ENCODE measurements around the gene HS1BP3. TPM values are rescaled to one million over a fixed set of nuclear protein-coding genes. Genes with fewer than 3 reads are reported as not detected.

The HS1BP3 gene
- total RNA-seq, 2 experiments from 2014 or later, result 10.1 to 10.4 TPM

- Mint-ChIP-seq H3K4me3 (no peak overlapping the region), H3K36me3 (no peaks in the 10 kb centered on the region), H3K4me1 (ENCODE audit: low read depth) (peaks cover 5% of the 10 kb centered on the region), H3K27me3 (no peaks in the 10 kb centered on the region), H3K27ac (peak overlapping the region; percentile 79), H3K9me3 (no peaks in the 10 kb centered on the region)
- ChIA-PET CTCF (interaction anchor here (0.6 to 2.1 kb wide), 3 partner anchors 144 to 152 kb away, joined by 3 to 7 read pairs (median 4); partner anchors contain the start of gene RHOB), POLR2A (interaction anchor here (0.9 to 1.0 kb wide), 2 partner anchors 19 to 149 kb away, joined by 3 to 5 read pairs; partner anchors contain the start of gene RHOB)
- intact Hi-C loops (cut with micrococcal nuclease), result loop anchor here (1.0 kb wide), 1 partner anchor 19 kb away; no protein-coding TSS in a partner anchor
- DNase-seq, result peak; percentile 40
Measured at GRCh38 chr2:20595439-20596192, 55.3 kb downstream of the HS1BP3 start.

- peaks cover 5% of the 10 kb centered on the region for H3K4me1 Mint-ChIP-seq (ENCODE audit: low read depth)
- no peaks in the 10 kb centered on the region for H3K9me3 Mint-ChIP-seq
- DNase-seq, result no peak
- intact Hi-C loops (cut with micrococcal nuclease), result no loop called here
- ChIA-PET POLR2A (interaction anchor here (1.0 kb wide), 1 partner anchor 19 kb away, joined by 3 read pairs; no protein-coding TSS in a partner anchor), CTCF (no interaction called here)
- no peaks in the 10 kb centered on the region for H3K27me3 Mint-ChIP-seq
- H3K36me3 Mint-ChIP-seq, result no peaks in the 10 kb centered on the region
- no peak overlapping the region for H3K4me3 Mint-ChIP-seq
- no peak overlapping the region for H3K27ac Mint-ChIP-seq
Measured at GRCh38 chr2:20594957-20595356, 55.9 kb downstream of the HS1BP3 start.

GRCh38 chr2:20594048-20594750 lies 56.7 kb downstream of the HS1BP3 start:
- ChIA-PET POLR2A (no interaction called here), CTCF (interaction anchor here (0.6 kb wide), 1 partner anchor 150 kb away, joined by 3 read pairs; no protein-coding TSS in a partner anchor)
- H3K4me3 Mint-ChIP-seq, result no peak overlapping the region
- H3K27ac Mint-ChIP-seq, result no peak overlapping the region
- no peaks in the 10 kb centered on the region for H3K9me3 Mint-ChIP-seq
- DNase-seq, result no peak
- peaks cover 5% of the 10 kb centered on the region for H3K4me1 Mint-ChIP-seq (ENCODE audit: low read depth)
- H3K27me3 Mint-ChIP-seq, result no peaks in the 10 kb centered on the region
- H3K36me3 Mint-ChIP-seq, result no peaks in the 10 kb centered on the region
- intact Hi-C loops (cut with micrococcal nuclease), result no loop called here

GRCh38 chr2:20593072-20594034 lies 57.5 kb downstream of the HS1BP3 start:
- CTCF ChIA-PET, result interaction anchor here (0.6 kb wide), 1 partner anchor 149 kb away, joined by 3 read pairs; no protein-coding TSS in a partner anchor
- Mint-ChIP-seq H3K4me1 (ENCODE audit: low read depth) (peaks cover 5% of the 10 kb centered on the region), H3K36me3 (no peaks in the 10 kb centered on the region), H3K27ac (no peak overlapping the region), H3K4me3 (no peak overlapping the region), H3K27me3 (no peaks in the 10 kb centered on the region), H3K9me3 (no peaks in the 10 kb centered on the region)
- DNase-seq, result no peak
- intact Hi-C loops (cut with micrococcal nuclease), result no loop called here
- POLR2A ChIA-PET, result no interaction called here

- H3K36me3 Mint-ChIP-seq, result no peaks in the 10 kb centered on the region
Measured at GRCh38 chr2:20592106-20593071, 58.5 kb downstream of the HS1BP3 start.

GRCh38 chr2:20590704-20591515 lies 60.0 kb downstream of the HS1BP3 start:
- H3K4me3 Mint-ChIP-seq, result no peak overlapping the region
- intact Hi-C loops (cut with micrococcal nuclease), result no loop called here
- ChIA-PET POLR2A (no interaction called here), CTCF (no interaction called here)
- no peaks in the 10 kb centered on the region for H3K36me3 Mint-ChIP-seq
- peaks cover 5% of the 10 kb centered on the region for H3K4me1 Mint-ChIP-seq (ENCODE audit: low read depth)
- H3K27me3 Mint-ChIP-seq, result no peaks in the 10 kb centered on the region
- no peaks in the 10 kb centered on the region for H3K9me3 Mint-ChIP-seq
- DNase-seq, result no peak
- no peak overlapping the region for H3K27ac Mint-ChIP-seq

More at GRCh38 chr2:20592106-20593071, 58.5 kb downstream of the HS1BP3 start:
- H3K9me3 Mint-ChIP-seq, result no peaks in the 10 kb centered on the region
- ChIA-PET CTCF (no interaction called here), POLR2A (no interaction called here)
- H3K27me3 Mint-ChIP-seq, result no peaks in the 10 kb centered on the region
- H3K27ac Mint-ChIP-seq, result no peak overlapping the region
- no peak overlapping the region for H3K4me3 Mint-ChIP-seq
- H3K4me1 Mint-ChIP-seq (ENCODE audit: low read depth), result peaks cover 5% of the 10 kb centered on the region
- no peak for DNase-seq
- intact Hi-C loops (cut with micrococcal nuclease), result no loop called here

- H3K4me1 Mint-ChIP-seq (ENCODE audit: low read depth), result no peaks in the 10 kb centered on the region
- H3K27ac Mint-ChIP-seq, result no peak overlapping the region
- POLR2A ChIA-PET, result no interaction called here
- H3K4me3 Mint-ChIP-seq, result no peak overlapping the region
- H3K9me3 Mint-ChIP-seq, result no peaks in the 10 kb centered on the region
- no peaks in the 10 kb centered on the region for H3K36me3 Mint-ChIP-seq
- CTCF ChIA-PET, result interaction anchor here (0.5 kb wide), 1 partner anchor 146 kb away, joined by 3 read pairs; no protein-coding TSS in a partner anchor
- intact Hi-C loops (cut with micrococcal nuclease), result no loop called here
- DNase-seq, result no peak
- H3K27me3 Mint-ChIP-seq, result no peaks in the 10 kb centered on the region
Measured at GRCh38 chr2:20589975-20590703, 60.8 kb downstream of the HS1BP3 start.

- no peaks in the 10 kb centered on the region for H3K27me3 Mint-ChIP-seq
- CTCF ChIA-PET, result interaction anchor here (0.5 kb wide), 1 partner anchor 145 kb away, joined by 3 read pairs; no protein-coding TSS in a partner anchor
- intact Hi-C loops (cut with micrococcal nuclease), result no loop called here
- H3K27ac Mint-ChIP-seq, result no peak overlapping the region
- H3K4me3 Mint-ChIP-seq, result no peak overlapping the region
- H3K36me3 Mint-ChIP-seq, result no peaks in the 10 kb centered on the region
- H3K9me3 Mint-ChIP-seq, result no peaks in the 10 kb centered on the region
- no peak for DNase-seq
- no peaks in the 10 kb centered on the region for H3K4me1 Mint-ChIP-seq (ENCODE audit: low read depth)
- POLR2A ChIA-PET, result no interaction called here
Measured at GRCh38 chr2:20588918-20589871, 61.7 kb downstream of the HS1BP3 start.
